Measurements from ENCODE around the gene RNF224.

Gene RNF224

DNA sequence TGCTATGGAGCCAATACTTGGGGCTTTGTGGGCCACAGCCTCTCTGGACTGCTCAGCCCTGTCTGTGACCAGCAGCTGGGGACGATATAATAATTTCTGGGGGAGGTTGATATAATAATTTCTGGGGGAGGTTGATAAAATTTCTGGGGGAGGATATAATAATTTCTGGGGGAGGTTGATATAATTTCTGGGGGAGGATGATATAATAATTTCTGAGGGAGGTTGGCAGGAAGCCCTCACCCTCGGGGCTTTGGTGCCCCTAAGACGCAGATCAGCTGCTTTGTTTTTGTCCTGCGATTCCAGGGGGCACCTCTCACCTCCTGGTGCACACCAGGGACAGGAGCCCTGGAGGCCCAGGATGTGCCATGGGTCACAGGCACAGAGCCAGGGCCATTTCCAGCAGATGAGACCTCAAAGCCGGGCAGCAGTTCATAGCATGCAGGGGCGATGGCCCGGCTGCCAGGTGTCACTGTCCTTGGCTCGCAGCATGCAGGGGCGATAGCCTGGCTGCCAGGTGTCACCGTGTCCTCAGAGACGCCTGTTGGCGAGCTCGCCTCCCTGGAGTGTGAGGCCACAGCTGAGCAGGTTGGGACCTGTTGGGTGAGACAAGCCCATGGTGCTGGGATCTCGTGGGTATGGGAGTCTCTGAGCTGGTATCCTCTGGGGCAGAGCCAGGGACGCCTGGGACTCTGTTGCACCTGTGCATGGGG, 46.5 kb downstream of the RNF224 start:
- DNase-seq (ENCODE audit: low read depth) = no peak

DNA sequence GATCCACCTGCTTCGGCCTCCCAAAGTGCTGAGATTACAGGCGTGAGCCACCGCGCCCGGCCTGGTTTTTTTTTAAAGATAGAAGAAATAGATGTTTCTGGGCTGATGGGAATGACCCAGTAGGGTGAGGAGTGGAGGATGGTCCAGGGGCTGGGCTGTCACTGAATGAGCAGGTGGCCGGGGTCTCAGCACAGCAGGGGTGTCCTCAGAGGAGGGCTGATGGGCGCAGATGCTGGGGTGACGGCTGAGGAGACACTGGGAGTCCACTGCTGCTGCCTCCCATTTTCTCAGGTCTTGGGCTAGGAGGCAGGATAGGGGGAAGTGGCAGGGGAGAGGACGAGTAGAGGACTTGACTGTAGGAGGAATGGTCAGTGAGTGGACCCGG, 47.9 kb downstream of the RNF224 start:
- no peak for DNase-seq (ENCODE audit: low read depth)

DNA sequence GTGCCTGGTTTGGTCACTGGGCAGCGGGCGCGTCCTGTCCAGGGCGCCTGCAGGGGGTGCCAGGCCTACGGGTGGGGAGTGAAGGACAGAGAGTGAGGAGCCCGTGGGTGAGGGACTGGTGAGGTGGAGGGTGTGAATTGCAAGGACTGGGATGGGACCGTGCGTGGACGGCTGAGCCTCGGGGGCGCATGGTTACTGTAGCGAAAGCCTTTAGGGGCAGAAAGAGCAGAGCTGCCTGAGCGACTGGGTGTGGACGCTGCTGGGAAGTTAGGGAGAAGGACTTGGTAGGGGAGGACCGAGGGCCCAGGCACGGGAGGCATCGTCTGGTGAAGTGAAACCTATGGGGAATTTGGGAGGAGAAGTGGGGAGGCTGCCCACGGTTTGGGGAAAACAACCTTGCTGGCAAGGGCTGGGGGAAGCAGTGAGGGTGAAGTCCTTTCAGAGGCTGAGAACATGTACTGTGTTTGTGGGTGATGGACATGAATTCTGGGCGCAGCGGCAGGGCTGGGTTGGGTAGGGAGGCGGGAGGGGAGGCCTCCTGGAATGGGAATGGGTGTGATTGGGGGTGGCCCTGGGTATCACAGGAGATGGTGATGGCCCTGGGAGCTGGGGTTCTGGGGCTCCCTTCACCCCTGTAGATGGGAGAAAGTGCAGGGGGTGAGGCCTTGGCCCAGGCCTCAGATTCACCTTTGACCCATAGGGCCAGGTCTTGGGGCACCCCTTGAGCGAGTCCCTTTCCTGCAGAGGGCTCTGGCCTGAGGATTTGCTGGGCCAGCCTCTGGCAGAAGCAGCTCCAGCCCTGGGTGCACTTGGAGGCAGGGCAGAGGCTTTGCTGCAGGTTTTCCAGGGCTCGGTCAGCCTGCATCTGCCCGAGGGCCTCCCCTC, 48.5 kb downstream of the RNF224 start:
- no peak for DNase-seq (ENCODE audit: low read depth)

DNA sequence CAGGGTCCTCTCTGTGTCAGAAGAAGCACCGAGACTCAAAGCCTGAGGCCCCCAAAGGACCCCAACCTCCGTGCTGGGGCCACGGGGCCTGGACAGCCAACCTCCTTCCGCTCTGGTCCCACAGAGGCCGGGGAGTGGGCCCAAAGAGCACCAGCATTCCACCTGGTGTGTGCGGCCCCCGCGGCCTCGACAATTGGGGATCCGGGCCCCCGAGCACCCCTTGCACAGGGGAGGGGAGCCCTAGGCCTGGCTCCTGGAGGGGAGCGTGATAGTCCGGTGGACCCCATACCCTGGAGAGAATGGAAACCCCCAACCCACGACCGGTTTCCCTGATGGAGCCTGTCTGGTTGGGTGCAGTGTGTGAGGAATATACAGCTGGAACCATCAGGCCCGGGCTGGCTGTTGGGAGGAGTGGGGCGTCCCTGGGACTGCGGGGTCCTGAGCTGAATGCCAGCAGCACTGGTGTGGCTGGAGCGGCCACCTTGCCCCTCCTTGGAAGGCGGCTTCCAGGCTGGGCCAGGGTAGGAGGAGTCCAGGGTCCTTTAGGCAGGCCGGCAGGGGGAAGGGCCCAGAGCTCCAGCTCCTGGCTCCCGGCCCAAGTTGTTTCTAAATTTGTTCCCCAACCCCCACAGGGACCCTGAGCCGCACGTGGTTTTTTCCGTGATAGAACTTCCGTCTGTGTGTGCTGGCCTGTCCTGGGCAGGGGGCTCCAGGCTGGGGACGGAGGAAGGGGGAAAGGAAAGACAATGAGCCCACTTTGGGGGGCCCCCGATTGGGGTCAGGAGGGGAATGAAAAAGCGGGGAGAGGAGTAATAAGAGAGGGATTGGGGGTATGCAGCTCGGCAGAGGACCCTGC, 49.4 kb downstream of the RNF224 start:
- no peak for DNase-seq (ENCODE audit: low read depth)

DNA sequence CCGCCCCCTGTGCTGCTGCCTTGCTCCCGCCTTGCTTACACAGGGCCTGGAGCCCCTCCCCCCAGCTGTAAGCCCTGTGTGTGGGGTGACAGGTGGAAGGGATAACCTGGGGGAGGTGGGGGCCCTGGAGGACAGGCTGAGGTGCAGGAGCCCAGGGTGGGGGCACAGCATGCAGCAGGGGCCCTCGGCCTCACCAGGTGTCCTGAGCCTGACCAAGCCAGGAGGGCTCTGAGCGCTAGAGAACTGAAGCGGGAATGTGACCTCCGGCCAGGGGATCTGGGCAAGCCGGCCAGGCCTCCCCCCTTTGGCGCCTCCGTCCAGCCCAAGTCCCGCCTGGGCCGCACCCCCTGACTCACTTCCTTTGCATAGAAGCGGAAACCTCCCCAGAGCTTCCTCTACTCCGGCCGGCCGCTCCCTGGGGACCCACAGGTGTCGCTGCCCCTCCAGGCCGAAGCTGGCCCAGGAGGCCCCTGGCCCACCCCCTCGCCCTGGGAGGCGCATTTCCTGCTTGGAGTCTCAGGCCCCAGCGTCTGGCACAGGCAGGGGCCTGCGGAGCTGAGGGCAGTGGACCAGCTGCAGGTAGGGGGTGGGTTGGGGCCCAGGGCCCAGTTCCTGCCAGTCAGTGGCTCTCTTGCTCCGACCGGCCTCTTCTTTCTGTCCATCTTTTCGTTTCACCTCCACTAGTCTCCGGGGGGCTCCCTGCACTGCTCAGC, 50.2 kb downstream of the RNF224 start, which contains the start of gene TOR4A:
TSS of gene TOR4A (plus strand) at position 398 of the 713 bp plus-strand sequence. CDS start 964 bp downstream, outside the sequence.
- DNase-seq (ENCODE audit: low read depth) = no peak

DNA sequence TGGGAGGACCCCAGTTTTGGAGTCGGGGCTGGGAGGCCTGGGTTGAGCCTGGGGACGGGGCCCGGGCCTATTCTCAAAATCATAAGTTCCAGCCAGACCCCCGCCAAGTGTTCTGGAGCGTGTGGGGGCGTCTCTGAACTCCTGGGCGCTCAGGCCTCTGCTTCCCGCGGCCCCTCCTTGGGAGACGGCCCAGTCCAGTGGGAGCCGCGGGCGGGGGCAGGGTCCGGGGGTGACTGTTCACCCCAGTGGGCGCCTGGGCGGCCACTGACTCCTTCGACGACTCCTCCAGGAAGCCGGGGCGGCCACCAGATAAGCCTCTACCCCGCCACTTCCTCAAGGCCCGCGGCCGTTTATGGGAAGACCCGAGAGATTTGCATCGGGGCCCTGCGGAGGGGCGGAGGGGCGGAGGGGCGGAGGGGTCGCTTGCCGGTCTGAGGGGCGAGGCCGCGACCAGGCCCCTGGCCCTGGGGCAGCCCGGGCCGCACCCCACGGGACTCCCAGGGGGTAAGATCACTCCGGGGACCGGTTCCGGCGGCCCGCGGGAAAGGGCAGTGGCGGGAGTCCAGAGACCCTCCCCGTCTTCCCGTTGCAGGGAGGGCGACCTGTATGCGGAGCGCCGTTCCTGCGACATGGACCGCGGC, 50.9 kb downstream of the RNF224 start:
- DNase-seq (ENCODE audit: low read depth) = no peak
